A172 (cell line): ENCODE data around the gene ADD3. TPM values are rescaled to one million over a fixed set of nuclear protein-coding genes. Genes with fewer than 3 reads are reported as not detected.

Source experiments
- DNase-seq: peaks from one replicate; pipeline ENCODE4 v3.0.0-alpha.2; 2015; ENCODE audit warnings: low spot score
- total RNA-seq: library from RNA; depleted of rRNA; stranded (reverse); fragments of >200 nt; shearing (Covaris generic); gene quantifications from 2 replicates; pipeline ENCODE4 v1.2.3, GENCODE V29; 2014; rRNA removed

Gene ADD3
- total RNA-seq, 1 experiment from 2014 or later: 63.3 TPM

DNA sequence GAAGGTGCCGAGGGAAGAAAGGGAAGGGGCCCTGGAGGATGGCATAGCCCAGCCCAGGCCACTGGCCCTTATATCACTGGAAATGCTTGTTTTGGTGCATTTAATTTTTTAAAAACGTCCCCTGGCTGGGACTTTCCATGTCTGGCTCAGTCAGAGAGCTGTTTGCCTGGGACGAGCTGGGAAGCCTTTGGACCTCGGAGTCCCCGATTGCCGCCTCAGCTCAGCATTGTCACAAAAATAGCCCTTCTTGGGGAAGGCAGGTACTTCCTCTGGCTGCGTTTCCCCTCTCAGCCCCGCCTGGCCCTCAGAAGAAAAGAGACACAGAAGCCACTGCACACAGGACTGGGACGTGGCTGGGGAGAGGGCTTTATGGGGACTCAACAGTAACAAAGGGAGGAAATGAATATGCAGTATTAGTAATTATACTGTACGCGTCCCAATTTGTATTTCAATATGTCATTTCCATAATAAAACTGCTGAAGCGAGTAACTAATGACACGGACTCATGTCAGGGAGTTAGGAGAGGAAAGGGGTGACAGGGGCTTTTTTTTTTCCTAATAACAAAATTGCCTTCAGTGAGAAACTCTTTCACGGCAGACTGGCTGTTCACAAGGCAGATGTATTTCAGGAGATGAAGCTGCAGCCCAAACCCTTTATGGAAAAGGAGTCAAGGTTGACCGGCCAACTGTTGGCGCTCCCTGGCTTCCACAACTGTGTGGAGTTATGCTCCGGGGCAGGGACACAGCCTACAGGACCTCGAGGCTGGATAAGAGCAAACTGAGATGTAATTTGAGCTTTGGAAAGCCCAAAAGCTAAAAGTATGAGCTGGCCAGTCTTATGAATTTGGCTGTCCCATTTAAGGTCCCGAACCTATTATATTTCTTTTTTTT lies 168.6 kb downstream of the ADD3 start:
- no peak for DNase-seq

DNA sequence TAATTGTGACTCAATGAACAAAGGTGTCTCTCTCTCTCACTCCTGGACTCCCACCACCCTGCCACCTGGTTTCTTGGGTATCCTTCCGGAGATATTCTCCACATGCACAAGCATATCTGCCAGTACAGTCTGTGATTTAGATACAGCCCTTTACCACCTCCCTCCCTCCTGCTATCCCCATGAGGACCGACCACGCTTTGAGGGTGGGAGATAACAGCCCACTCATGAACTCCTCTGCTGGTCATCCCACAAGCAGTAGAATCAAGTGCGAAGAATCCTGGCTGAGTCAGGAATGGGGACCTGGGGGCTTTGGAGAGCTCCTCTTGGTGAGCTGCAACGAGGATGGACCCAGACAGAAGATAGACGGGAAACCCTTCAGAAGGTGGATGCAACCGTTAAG lies 171.4 kb downstream of the ADD3 start:
- DNase-seq: no peak

DNA sequence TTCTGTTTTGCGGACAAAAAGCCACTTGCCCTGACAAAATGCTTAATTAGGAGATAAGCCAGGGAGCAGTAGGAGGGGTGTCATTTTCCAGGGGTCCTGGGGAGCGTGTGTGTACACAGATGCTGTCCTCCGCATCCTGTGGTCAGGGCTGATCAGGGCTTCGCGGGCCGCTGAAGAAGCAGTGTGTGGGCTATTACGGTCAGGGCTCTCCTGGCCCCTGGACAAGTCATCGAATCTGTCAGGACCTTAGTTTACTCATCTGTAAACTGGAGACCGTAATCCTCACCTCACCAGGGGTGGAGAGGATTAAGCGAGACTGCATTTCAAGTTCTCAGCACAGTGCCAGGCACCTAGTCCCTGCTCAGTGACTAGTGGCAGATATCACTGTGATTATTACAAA lies 173.7 kb downstream of the ADD3 start:
- no peak for DNase-seq

DNA sequence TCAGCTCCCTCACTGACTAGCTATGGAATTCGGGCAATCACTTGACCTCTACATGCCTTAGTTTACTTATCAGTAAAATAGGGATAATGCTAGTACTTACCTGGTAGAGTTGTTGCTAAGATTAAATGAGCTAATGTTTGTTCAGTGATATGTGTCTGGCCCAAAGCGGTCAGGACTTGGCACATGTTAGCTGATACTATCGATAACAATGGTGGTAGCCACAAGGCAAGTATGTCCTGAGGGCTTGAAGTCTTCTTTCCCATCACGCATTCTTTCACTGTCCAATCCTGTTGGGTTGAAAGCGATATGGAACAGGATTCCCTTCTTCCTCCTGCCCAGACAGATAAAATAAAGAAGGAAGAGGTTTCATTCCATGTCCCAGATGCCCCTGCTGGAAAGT lies 174.1 kb downstream of the ADD3 start:
- DNase-seq: no peak

DNA sequence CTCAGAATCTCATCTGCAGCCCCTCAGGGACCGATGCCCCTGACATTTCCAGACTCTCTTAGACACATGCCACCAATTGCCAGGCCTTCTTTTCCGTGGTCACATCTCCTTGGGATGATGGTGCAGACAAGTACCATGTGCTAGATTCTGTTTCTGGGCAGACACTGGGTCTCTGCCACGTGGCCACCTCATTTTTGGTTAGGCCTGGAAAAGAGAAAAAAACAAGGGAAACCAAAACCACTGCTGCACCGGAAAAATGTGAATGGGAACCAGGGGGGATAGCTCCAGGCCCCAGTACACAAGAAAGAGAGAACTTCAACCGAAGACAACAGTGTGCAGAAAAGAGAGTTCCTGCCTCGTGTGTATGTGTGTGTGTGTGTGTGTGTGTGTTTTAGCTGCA lies 176.6 kb downstream of the ADD3 start:
- no peak for DNase-seq

Other genes with a start within 250 kb of the ADD3 start
- 75.4 and 88.8 TPM in 2 replicates for gene XPNPEP1, start 84.5 kb upstream of the ADD3 start, total RNA-seq
- 2.6 and 5.4 TPM in 2 replicates for gene MXI1, start 199.6 kb downstream of the ADD3 start, total RNA-seq